Smooth muscle cell (in vitro differentiated cells): Measurements from ENCODE around the gene PRKG1. TPM values are rescaled to one million over a fixed set of nuclear protein-coding genes. Genes with fewer than 3 reads are reported as not detected.

Experiments used
- DNase-seq: peaks from one replicate; lab custom pipeline; 2025; ENCODE audit not compliant: unreplicated experiment; lab: John Stamatoyannopoulos, UW
- H2AFZ ChIP-seq: fragments of 200-600 bp; sonication (generic); 2 replicates; pipeline ENCODE4 v1.6.0; 2016; ENCODE audit warnings: antibody characterized with exemption, low read depth, mild to moderate bottlenecking
- H3F3A ChIP-seq: fragments of 200-600 bp; sonication (generic); 2 replicates; pipeline ENCODE4 v1.6.0; 2017; ENCODE audit warnings: antibody characterized with exemption, low read depth
- H3K27ac ChIP-seq: fragments of 200-600 bp; sonication (generic); 2 replicates; pipeline ENCODE4 v1.5.1; 2016; ENCODE audit warnings: low read depth, mild to moderate bottlenecking
- H3K27me3 ChIP-seq: fragments of 200-600 bp; sonication (generic); 2 replicates; pipeline ENCODE4 v1.6.1; 2016; ENCODE audit warnings: low read depth, mild to moderate bottlenecking
- H3K36me3 ChIP-seq: fragments of 200-600 bp; sonication (generic); 2 replicates; pipeline ENCODE4 v1.5.1; 2016; ENCODE audit warnings: low read depth
- H3K4me1 ChIP-seq: fragments of 200-600 bp; sonication (generic); 2 replicates; pipeline ENCODE4 v1.5.1; 2016; ENCODE audit warnings: low read depth
- H3K4me2 ChIP-seq: fragments of 200-600 bp; sonication (generic); 2 replicates; pipeline ENCODE4 v1.6.0; 2016; ENCODE audit warnings: mild to moderate bottlenecking
- H3K4me3 ChIP-seq: fragments of 200-600 bp; sonication (generic); 2 replicates; pipeline ENCODE4 v1.5.1; 2016; ENCODE audit warnings: mild to moderate bottlenecking
- H3K79me2 ChIP-seq: fragments of 200-600 bp; sonication (generic); 2 replicates; pipeline ENCODE4 v1.6.0; 2016; ENCODE audit warnings: low read depth, mild to moderate bottlenecking
- H3K9ac ChIP-seq: fragments of 200-600 bp; sonication (generic); 2 replicates; pipeline ENCODE4 v1.6.0; 2016; ENCODE audit warnings: low read depth
- H3K9me3 ChIP-seq: fragments of 200-600 bp; sonication (generic); replicated peaks from 2 replicates; pipeline ENCODE4 v1.5.1; 2016; ENCODE audit warnings: low read depth
- H4K20me1 ChIP-seq: fragments of 200-600 bp; sonication (generic); 2 replicates; pipeline ENCODE4 v1.6.0; 2016; ENCODE audit warnings: low read depth
- WGBS: methylation state at CpG from one replicate; pipeline ENCODE4 v1.1.7; 2016; ENCODE audit warnings: low lambda C conversion rate; 5-methylcytosine and 5-hydroxymethylcytosine counted together
- polyA plus RNA-seq: library from polyadenylated mRNA; unstranded; fragments of >200 nt; fragmentation: Nextera tagmentation; extraction: Ambion mirVana; gene quantifications from 2 replicates; pipeline ENCODE4 v1.2.1, GENCODE V29; 2016
- total RNA-seq: library from RNA; depleted of rRNA; stranded (reverse); fragments of >200 nt; gene quantifications from 2 replicates; pipeline ENCODE4 v1.2.3, GENCODE V29; 2014
- TF ChIP-seq, protein P1 (sequence below): fragments of 200-600 bp; sonication (generic); IDR thresholded peaks from 2 replicates; pipeline ENCODE4 v1.5.1; 2017; ENCODE audit warnings: borderline replicate concordance, mild to moderate bottlenecking, antibody characterized with exemption; ENCODE audit not compliant: insufficient read depth, poor library complexity, severe bottlenecking

PRKG1 gene
- total and polyA plus RNA-seq, 2 experiments from 2014 or later, result 7.2 to 13.4 TPM

DNA sequence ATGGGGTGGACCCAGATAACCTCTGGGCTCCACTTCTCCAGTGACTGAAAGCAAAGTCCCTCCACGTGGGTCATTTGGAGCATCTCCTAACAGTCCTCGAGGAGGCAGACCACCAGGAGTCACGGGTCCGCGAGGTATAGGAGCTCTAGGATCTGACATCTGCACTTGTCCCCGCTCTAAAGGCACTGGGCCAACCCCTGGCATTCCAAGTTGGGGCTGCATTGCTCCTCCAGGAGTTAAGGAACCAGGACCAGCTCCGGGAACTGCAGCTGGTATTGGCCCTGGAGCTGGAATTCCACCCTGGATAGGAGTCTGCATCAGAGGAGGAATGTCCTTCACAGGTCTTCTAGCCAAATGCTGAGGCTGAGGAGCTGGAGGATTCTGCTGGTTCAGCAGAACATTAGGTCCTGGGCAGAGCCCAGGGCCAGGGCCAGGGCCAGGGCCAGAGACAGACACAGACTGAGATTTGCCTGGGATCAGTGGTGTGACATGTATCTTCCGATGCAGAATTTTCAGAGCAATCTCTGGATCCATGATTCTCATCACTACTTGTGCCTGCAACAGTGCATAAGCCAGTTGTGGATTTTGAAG lies 624.3 kb downstream of the PRKG1 start:
- WGBS, result 92% methylated on average over 8 of the region's 8 CpGs
- Histone ChIP-seq H3F3A (peaks cover 10% of the 10 kb centered on the region), H3K36me3 (no peaks in the 10 kb centered on the region), H3K27me3 (no peaks in the 10 kb centered on the region), H3K9me3 (no peaks in the 10 kb centered on the region), H3K27ac (peak overlapping the region; percentile 98), H4K20me1 (peaks cover 21% of the 10 kb centered on the region), H3K4me1 (peaks cover 53% of the 10 kb centered on the region), H3K4me3 (peak overlapping the region; percentile 88), H3K4me2 (peak overlapping the region; percentile 84), H2AFZ (peak overlapping the region; percentile 94), H3K9ac (peak overlapping the region; percentile 99), H3K79me2 (peaks cover 28% of the 10 kb centered on the region)
- no peak for DNase-seq
- TF ChIP-seq, protein P1, sequence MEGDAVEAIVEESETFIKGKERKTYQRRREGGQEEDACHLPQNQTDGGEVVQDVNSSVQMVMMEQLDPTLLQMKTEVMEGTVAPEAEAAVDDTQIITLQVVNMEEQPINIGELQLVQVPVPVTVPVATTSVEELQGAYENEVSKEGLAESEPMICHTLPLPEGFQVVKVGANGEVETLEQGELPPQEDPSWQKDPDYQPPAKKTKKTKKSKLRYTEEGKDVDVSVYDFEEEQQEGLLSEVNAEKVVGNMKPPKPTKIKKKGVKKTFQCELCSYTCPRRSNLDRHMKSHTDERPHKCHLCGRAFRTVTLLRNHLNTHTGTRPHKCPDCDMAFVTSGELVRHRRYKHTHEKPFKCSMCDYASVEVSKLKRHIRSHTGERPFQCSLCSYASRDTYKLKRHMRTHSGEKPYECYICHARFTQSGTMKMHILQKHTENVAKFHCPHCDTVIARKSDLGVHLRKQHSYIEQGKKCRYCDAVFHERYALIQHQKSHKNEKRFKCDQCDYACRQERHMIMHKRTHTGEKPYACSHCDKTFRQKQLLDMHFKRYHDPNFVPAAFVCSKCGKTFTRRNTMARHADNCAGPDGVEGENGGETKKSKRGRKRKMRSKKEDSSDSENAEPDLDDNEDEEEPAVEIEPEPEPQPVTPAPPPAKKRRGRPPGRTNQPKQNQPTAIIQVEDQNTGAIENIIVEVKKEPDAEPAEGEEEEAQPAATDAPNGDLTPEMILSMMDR, result no peak

DNA sequence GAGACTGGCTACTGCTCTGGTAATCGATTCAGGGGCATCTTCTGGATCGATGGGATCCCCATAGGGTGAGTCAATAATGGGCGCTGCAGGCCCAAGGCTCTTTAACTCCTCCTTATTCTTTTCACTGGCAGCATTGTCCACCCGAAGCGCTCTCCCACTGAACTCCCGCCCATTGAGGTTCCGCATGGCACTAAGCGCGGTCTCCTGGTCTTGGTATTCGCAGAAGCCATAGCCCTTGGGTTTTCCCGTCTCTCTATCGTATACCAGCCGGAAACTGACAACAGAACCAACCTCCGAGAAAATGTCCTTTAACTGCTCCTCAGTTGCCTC lies 624.8 kb downstream of the PRKG1 start:
- H3K9ac ChIP-seq, result peak overlapping the region; percentile 99
- H3K79me2 ChIP-seq, result peaks cover 28% of the 10 kb centered on the region
- H3K4me2 ChIP-seq, result peak overlapping the region; percentile 84
- H2AFZ ChIP-seq, result peak overlapping the region; percentile 94
- H3K4me1 ChIP-seq, result peaks cover 48% of the 10 kb centered on the region
- TF ChIP-seq, protein P1, result no peak
- no peaks in the 10 kb centered on the region for H3K36me3 ChIP-seq
- H3K27ac ChIP-seq, result peak overlapping the region; percentile 98
- H3F3A ChIP-seq, result peaks cover 10% of the 10 kb centered on the region
- DNase-seq, result no peak
- no peaks in the 10 kb centered on the region for H3K27me3 ChIP-seq
- H3K4me3 ChIP-seq, result peak overlapping the region; percentile 88
- WGBS, result 2% methylated on average over 14 of the region's 14 CpGs
- H3K9me3 ChIP-seq, result no peaks in the 10 kb centered on the region
- peaks cover 19% of the 10 kb centered on the region for H4K20me1 ChIP-seq

DNA sequence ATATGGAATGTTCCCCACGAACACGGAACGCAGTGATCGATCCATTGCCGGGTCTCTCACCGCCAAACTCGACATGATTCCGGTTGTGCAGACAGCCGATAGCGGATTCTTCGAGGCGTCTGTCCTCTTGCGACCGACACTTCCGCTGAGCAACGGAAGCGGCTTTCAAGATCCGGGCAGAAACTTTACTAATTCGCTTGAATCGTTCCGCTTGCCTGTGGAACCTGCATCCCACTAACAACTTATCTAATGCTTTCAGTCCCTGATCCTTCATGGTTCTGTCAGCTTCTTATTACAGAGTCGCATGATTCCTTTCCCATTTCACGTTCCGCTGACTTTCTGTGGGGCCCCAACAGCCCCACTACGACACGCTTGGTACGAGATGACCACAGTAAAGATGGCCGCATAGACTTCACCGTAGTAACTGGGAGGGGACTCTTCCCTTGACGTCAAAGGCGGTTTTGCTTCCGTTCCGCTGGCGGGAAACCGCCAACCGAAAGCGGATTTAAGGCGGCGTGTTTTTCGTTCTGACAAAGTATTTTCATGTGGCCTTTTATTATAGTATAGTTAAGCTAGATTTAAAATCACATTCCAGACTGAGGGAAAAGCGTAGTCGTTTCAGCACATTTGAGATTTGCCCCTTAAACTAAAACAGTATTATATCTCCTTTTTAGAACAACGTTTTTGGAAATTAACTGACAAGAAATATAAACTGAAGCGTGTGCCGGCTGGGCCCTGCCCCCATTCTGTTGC lies 625.4 kb downstream of the PRKG1 start, which contains the start of gene CSTF2T:
Gene CSTF2T (minus strand): TSS at position 121 of the 753 bp plus-strand sequence. CDS start 46 bp downstream, at position 75.
- peaks cover 6% of the 10 kb centered on the region for H3F3A ChIP-seq
- peak; percentile 78 for DNase-seq
- peaks cover 43% of the 10 kb centered on the region for H3K4me1 ChIP-seq
- TF ChIP-seq, protein P1, result no peak
- H3K36me3 ChIP-seq, result no peaks in the 10 kb centered on the region
- peak within 1 kb of the TSS; percentile 98 for H3K27ac ChIP-seq
- H3K4me3 ChIP-seq, result peak within 1 kb of the TSS; percentile 88
- peak within 1 kb of the TSS; percentile 94 for H2AFZ ChIP-seq
- peak within 1 kb of the TSS; percentile 99 for H3K9ac ChIP-seq
- no peaks in the 10 kb centered on the region for H3K27me3 ChIP-seq
- H3K79me2 ChIP-seq, result peaks cover 28% of the 10 kb centered on the region
- peaks cover 17% of the 10 kb centered on the region for H4K20me1 ChIP-seq
- peak within 1 kb of the TSS; percentile 84 for H3K4me2 ChIP-seq
- under 1% methylated on average over 45 of the region's 45 CpGs for WGBS
- H3K9me3 ChIP-seq, result no peaks in the 10 kb centered on the region
